Measurements from ENCODE around the gene SLCO1B3. TPM values are rescaled to one million over a fixed set of nuclear protein-coding genes. Genes with fewer than 3 reads are reported as not detected.

SLCO1B3 gene
- polyA plus RNA-seq, 2 of the 4 experiments (the other 2 are of a cell fraction) = 25.6 to 73.8 TPM

- TF ChIP-seq RARB (CRISPR knock-in tag; IDR thresholded peaks at IDR 0.05) = no peak
Measured at GRCh38 chr12:20917269-20917668, 106.8 kb downstream of the SLCO1B3 start (continued).

DNA sequence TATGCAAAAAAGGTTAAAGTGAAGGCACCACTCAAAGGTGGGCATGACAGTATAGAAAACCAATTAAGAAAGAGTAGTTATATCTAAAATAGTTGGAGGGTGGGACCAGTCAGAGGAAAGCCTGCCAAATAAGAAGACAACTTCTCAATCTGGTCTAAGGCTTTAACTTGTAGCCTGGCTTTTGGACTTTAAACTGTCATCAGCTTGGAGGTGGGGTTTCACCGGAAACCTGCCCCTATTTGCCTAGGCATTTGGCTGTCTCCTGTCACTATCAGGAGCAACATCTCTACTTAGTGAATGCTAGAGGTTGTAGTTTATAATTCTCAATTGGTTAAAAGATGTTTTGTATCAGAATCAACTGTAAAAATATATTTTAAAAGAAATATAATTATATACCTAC, 107.3 kb downstream of the SLCO1B3 start:
- TF ChIP-seq CTCF (IDR thresholded peaks at IDR 0.05) (no peak), FOXS1 (CRISPR knock-in tag; IDR thresholded peaks at IDR 0.05) (no peak), JUNB (IDR thresholded peaks at IDR 0.05) (no peak), CBX2 (IDR thresholded peaks at IDR 0.05; ENCODE audit: borderline replicate concordance, low read depth) (no peak), EP300 (IDR thresholded peaks at IDR 0.05) (no peak), BHLHE40 (IDR thresholded peaks at IDR 0.05; ENCODE audit: low read depth, low read length) (no peak), HOXB5 (CRISPR knock-in tag; IDR thresholded peaks at IDR 0.05) (no peak), KDM1A (IDR thresholded peaks at IDR 0.05; ENCODE audit: low read depth) (no peak), ZSCAN20 (CRISPR knock-in tag; IDR thresholded peaks at IDR 0.05) (no peak), CHD2 (IDR thresholded peaks at IDR 0.05; ENCODE audit: low read length, partially characterized antibody) (no peak), MAZ (IDR thresholded peaks at IDR 0.05; ENCODE audit: borderline replicate concordance, low read depth, low read length) (no peak), E2F6 (IDR thresholded peaks at IDR 0.05; ENCODE audit: borderline replicate concordance, low read depth) (no peak)
- TF ChIP-seq, protein P1, sequence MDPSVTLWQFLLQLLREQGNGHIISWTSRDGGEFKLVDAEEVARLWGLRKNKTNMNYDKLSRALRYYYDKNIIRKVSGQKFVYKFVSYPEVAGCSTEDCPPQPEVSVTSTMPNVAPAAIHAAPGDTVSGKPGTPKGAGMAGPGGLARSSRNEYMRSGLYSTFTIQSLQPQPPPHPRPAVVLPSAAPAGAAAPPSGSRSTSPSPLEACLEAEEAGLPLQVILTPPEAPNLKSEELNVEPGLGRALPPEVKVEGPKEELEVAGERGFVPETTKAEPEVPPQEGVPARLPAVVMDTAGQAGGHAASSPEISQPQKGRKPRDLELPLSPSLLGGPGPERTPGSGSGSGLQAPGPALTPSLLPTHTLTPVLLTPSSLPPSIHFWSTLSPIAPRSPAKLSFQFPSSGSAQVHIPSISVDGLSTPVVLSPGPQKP (IDR thresholded peaks at IDR 0.05; ENCODE audit: low read depth, low read length) = no peak
- no peak overlapping the region for H3K4me2 ChIP-seq
- H3K4me3 ChIP-seq = no peak overlapping the region
- 88% methylated on average over 1 of the region's 1 CpG for WGBS (ENCODE audit: missing lambda C conversion rate)
- DNase-seq (ENCODE audit: low read depth in 1 of 2, low spot score in 1 of 2) (no peak), ATAC-seq (no peak), FAIRE-seq (no peak)
- H3K27ac ChIP-seq = no peak overlapping the region
- no peaks in the 10 kb centered on the region for H3K9me3 ChIP-seq
- CTCF ChIA-PET = no interaction called here
- no peaks in the 10 kb centered on the region for H3K4me1 ChIP-seq
- POLR2A ChIA-PET = no interaction called here

GRCh38 chr12:20931894-20932293, 121.4 kb downstream of the SLCO1B3 start:
- Histone ChIP-seq H3K4me3 (no peak overlapping the region), H3K27ac (no peak overlapping the region), H3K4me2 (no peak overlapping the region), H3K9me3 (peaks cover 4% of the 10 kb centered on the region; the same call in 1 of the 3 replicates), H3K4me1 (no peaks in the 10 kb centered on the region)
- FAIRE-seq = no peak
- WGBS (ENCODE audit: missing lambda C conversion rate) = 91% methylated on average over 4 of the region's 4 CpGs
- DNase-seq (ENCODE audit: low read depth in 1 of 2, low spot score in 1 of 2) = no peak
- ChIA-PET POLR2A (no interaction called here), CTCF (no interaction called here)
- no peak for ATAC-seq
- TF ChIP-seq RCOR1 (IDR thresholded peaks at IDR 0.05; ENCODE audit: low read depth, low read length) = no peak
- TF ChIP-seq MAZ (IDR thresholded peaks at IDR 0.05; ENCODE audit: borderline replicate concordance, low read depth, low read length) = no peak
- no peak for TF ChIP-seq POLR2A (IDR thresholded peaks at IDR 0.05; ENCODE audit: low read length)
- TF ChIP-seq KDM5A (IDR thresholded peaks at IDR 0.05) = no peak
- no peak for TF ChIP-seq TFCP2L1 (CRISPR knock-in tag; IDR thresholded peaks at IDR 0.05)
- no peak for TF ChIP-seq MYC (IDR thresholded peaks at IDR 0.05; ENCODE audit: borderline replicate concordance, low read length)
- no peak for TF ChIP-seq GATA3 (IDR thresholded peaks at IDR 0.05; ENCODE audit: borderline replicate concordance)
- TF ChIP-seq RFX5 (IDR thresholded peaks at IDR 0.05) = no peak
- no peak for TF ChIP-seq SREBF2 (IDR thresholded peaks at IDR 0.05)
- TF ChIP-seq MAFK (IDR thresholded peaks at IDR 0.05; ENCODE audit: partially characterized antibody) = no peak
- no peak for TF ChIP-seq BCL3 (IDR thresholded peaks at IDR 0.05)
- TF ChIP-seq JUNB (IDR thresholded peaks at IDR 0.05) = no peak
- TF ChIP-seq MAX (IDR thresholded peaks at IDR 0.05) = no peak
- TF ChIP-seq SMC3 (IDR thresholded peaks at IDR 0.05) = no peak
- TF ChIP-seq, protein P2, sequence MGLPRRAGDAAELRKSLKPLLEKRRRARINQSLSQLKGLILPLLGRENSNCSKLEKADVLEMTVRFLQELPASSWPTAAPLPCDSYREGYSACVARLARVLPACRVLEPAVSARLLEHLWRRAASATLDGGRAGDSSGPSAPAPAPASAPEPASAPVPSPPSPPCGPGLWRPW (IDR thresholded peaks at IDR 0.05) = no peak
- no peak for TF ChIP-seq RAD21 (conservative IDR thresholded peaks at IDR 0.05 in 1 of 2, IDR thresholded peaks at IDR 0.05 in 1 of 2)
- TF ChIP-seq RARB (CRISPR knock-in tag; IDR thresholded peaks at IDR 0.05) = no peak
- TF ChIP-seq CEBPB (IDR thresholded peaks at IDR 0.05) = no peak
- TF ChIP-seq HDAC2 (IDR thresholded peaks at IDR 0.05) = no peak
- TF ChIP-seq ZC3H11A (IDR thresholded peaks at IDR 0.05) = no peak

All from A549 (cell line).